ENCODE data around the gene ADCY1. TPM values are rescaled to one million over a fixed set of nuclear protein-coding genes. Genes with fewer than 3 reads are reported as not detected.

The ADCY1 gene
- total RNA-seq, 2 experiments from 2014 or later = 0.02 to 0.07 TPM

- ATAC-seq (no peak), DNase-seq (no peak)
- intact Hi-C loops (cut with micrococcal nuclease) = no loop called here
- Mint-ChIP-seq H3K4me1 (ENCODE audit: low read depth) (no peaks in the 10 kb centered on the region), H3K9me3 (no peaks in the 10 kb centered on the region), H3K4me3 (no peak overlapping the region), H3K27me3 (no peaks in the 10 kb centered on the region), H3K27ac (no peak overlapping the region), H3K36me3 (ENCODE audit: low read depth) (no peaks in the 10 kb centered on the region)
- ChIA-PET POLR2A (no interaction called here), CTCF (no interaction called here)
- TF ChIP-seq CTCF (IDR thresholded peaks at IDR 0.05) = no peak
Measured at GRCh38 chr7:45586542-45587520, 12.7 kb downstream of the ADCY1 start.

DNA sequence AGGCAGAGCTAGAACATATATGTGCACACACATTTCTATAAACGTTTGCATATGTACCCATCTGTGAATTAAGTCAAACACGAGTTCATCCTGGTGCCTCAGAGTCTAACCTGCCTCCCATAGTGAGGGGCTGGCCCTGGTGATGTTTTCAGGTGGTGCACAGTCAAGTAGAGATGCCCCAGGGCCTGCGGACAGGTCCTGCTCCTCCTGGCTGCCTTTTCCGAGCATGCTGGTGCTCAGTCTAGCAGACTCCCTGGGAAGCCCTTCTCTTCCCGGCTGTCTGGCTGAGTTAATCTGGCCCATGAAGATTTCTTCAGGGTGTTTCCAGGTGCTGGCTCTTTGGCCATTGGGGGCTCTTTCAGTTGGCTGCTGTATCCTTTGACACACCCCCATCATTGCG lies 14.3 kb downstream of the ADCY1 start:
- no peaks in the 10 kb centered on the region for H3K27me3 Mint-ChIP-seq
- no peaks in the 10 kb centered on the region for H3K36me3 Mint-ChIP-seq (ENCODE audit: low read depth)
- ChIA-PET POLR2A (no interaction called here), CTCF (no interaction called here)
- H3K27ac Mint-ChIP-seq = no peak overlapping the region
- H3K4me1 Mint-ChIP-seq (ENCODE audit: low read depth) = no peaks in the 10 kb centered on the region
- ATAC-seq (no peak), DNase-seq (no peak)
- TF ChIP-seq CTCF (IDR thresholded peaks at IDR 0.05) = no peak
- no peaks in the 10 kb centered on the region for H3K9me3 Mint-ChIP-seq
- intact Hi-C loops (cut with micrococcal nuclease) = no loop called here
- no peak overlapping the region for H3K4me3 Mint-ChIP-seq

DNA sequence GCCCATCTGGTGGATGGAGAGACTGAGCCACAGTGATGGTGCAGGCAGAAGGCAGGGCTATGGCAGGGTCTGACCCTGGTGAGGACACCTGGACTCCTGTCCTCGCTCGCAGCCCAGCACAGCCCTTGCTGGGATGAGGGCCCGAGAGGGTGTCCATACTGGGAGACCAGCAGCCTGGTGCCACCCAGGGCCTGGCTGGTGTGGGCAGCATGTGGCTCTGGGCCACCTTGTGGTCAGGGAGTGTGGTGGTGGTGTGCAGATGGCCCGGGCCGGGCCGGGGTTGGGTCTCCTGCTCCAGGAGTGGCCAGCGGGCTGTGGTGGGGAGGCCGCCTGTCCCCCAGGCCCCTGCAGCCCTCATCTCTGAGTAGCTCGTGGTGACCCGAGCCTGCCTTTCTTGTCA lies 14.9 kb downstream of the ADCY1 start:
- no peak for DNase-seq
- H3K4me3 Mint-ChIP-seq = no peak overlapping the region
- H3K27ac Mint-ChIP-seq = no peak overlapping the region
- ChIA-PET CTCF (no interaction called here), POLR2A (no interaction called here)
- intact Hi-C loops (cut with micrococcal nuclease) = no loop called here
- H3K36me3 Mint-ChIP-seq (ENCODE audit: low read depth) = no peaks in the 10 kb centered on the region
- H3K9me3 Mint-ChIP-seq = no peaks in the 10 kb centered on the region
- no peak for TF ChIP-seq CTCF (IDR thresholded peaks at IDR 0.05)
- ATAC-seq = no peak
- no peaks in the 10 kb centered on the region for H3K4me1 Mint-ChIP-seq (ENCODE audit: low read depth)
- H3K27me3 Mint-ChIP-seq = no peaks in the 10 kb centered on the region

- no peak overlapping the region for H3K4me3 Mint-ChIP-seq
- DNase-seq (no peak), ATAC-seq (no peak)
- ChIA-PET POLR2A (no interaction called here), CTCF (no interaction called here)
- intact Hi-C loops (cut with micrococcal nuclease) = no loop called here
- H3K4me1 Mint-ChIP-seq (ENCODE audit: low read depth) = no peaks in the 10 kb centered on the region
- no peak for TF ChIP-seq CTCF (IDR thresholded peaks at IDR 0.05)
- H3K27ac Mint-ChIP-seq = no peak overlapping the region
- no peaks in the 10 kb centered on the region for H3K27me3 Mint-ChIP-seq
- H3K9me3 Mint-ChIP-seq = no peaks in the 10 kb centered on the region
- H3K36me3 Mint-ChIP-seq (ENCODE audit: low read depth) = no peaks in the 10 kb centered on the region
Measured at GRCh38 chr7:45589915-45590678, 15.9 kb downstream of the ADCY1 start.

- ATAC-seq = no peak
- H3K27me3 Mint-ChIP-seq = no peaks in the 10 kb centered on the region
- CTCF ChIA-PET = no interaction called here
- H3K4me3 Mint-ChIP-seq = no peak overlapping the region
- TF ChIP-seq CTCF (IDR thresholded peaks at IDR 0.05) = no peak
- intact Hi-C loops (cut with micrococcal nuclease) = no loop called here
- no peaks in the 10 kb centered on the region for H3K9me3 Mint-ChIP-seq
- POLR2A ChIA-PET = no interaction called here
- no peaks in the 10 kb centered on the region for H3K4me1 Mint-ChIP-seq (ENCODE audit: low read depth)
- no peak for DNase-seq
- H3K36me3 Mint-ChIP-seq (ENCODE audit: low read depth) = no peaks in the 10 kb centered on the region
- no peak overlapping the region for H3K27ac Mint-ChIP-seq
Measured at GRCh38 chr7:45590679-45591057, 16.5 kb downstream of the ADCY1 start.
